ENCODE results near the gene ARF1.
A peak's percentile ranks its signal among the peaks of the same experiment; 100 is the strongest.
"Not testable (repeated sequence)": the region's sequence is repeated elsewhere in the genome, so short reads cannot be mapped to it uniquely, and the experiment has no call there.

Gene ARF1

GRCh38 chr1:228102791-228103620, 20.5 kb downstream of the ARF1 start, which contains the start of gene C1orf35:
Gene C1orf35, minus strand, starts transcription at chr1:228103325. Its CDS starts 98 bp downstream, at chr1:228103227.
- DNase-seq (ENCODE audit: low spot score): peak; percentile 94

GRCh38 chr1:228104526-228105269, 22.2 kb downstream of the ARF1 start:
- peak; percentile 25 for DNase-seq (ENCODE audit: low spot score)

- no peak for DNase-seq (ENCODE audit: low spot score)
Observed at GRCh38 chr1:228105270-228105995, 22.9 kb downstream of the ARF1 start.

GRCh38 chr1:228105996-228106799, 23.7 kb downstream of the ARF1 start:
- DNase-seq (ENCODE audit: low spot score): no peak

- no peak for DNase-seq (ENCODE audit: low spot score)
Observed at GRCh38 chr1:228106800-228107054, 24.2 kb downstream of the ARF1 start.

- no peak for DNase-seq (ENCODE audit: low spot score)
Observed at GRCh38 chr1:228107636-228108035, 25.1 kb downstream of the ARF1 start.

GRCh38 chr1:228108055-228108690, 25.7 kb downstream of the ARF1 start:
- peak; percentile 69 for DNase-seq (ENCODE audit: low spot score)

GRCh38 chr1:228108742-228109072, 26.2 kb downstream of the ARF1 start:
- no peak for DNase-seq (ENCODE audit: low spot score)

- DNase-seq (ENCODE audit: low spot score): peak; percentile 96
Observed at GRCh38 chr1:228109073-228109961, 26.8 kb downstream of the ARF1 start, which contains the start of gene MRPL55. Gene MRPL55, minus strand, starts transcription at chr1:228109299. Its CDS starts 1,039 bp downstream, at chr1:228108260.

- DNase-seq (ENCODE audit: low spot score): no peak
Observed at GRCh38 chr1:228109962-228110488, 27.5 kb downstream of the ARF1 start.

DNA sequence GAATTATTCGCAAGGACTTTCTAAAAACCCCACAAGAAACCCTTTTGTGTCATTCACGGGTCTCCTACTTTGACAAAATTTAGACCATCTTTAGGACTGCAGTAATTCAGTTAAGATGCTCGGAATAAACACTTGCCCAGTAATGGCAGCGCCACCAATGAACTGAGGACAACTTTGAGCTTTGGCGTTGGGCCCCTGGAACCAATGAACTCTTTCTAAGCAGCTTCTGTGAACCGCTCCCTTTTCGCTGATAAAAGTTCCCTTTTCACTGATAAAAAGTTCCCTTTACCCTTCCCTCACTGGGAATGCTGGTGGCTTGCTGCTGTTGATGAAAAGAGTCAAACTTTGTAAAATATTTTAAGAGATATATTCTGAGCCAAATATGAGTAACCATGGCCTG, 28.0 kb downstream of the ARF1 start:
- DNase-seq (ENCODE audit: low spot score): no peak

- not testable (repeated sequence) for DNase-seq (ENCODE audit: low spot score)
Observed at GRCh38 chr1:228111315-228111714, 28.8 kb downstream of the ARF1 start.

- DNase-seq (ENCODE audit: low spot score): no peak
Observed at GRCh38 chr1:228112167-228112566, 29.7 kb downstream of the ARF1 start.

DNA sequence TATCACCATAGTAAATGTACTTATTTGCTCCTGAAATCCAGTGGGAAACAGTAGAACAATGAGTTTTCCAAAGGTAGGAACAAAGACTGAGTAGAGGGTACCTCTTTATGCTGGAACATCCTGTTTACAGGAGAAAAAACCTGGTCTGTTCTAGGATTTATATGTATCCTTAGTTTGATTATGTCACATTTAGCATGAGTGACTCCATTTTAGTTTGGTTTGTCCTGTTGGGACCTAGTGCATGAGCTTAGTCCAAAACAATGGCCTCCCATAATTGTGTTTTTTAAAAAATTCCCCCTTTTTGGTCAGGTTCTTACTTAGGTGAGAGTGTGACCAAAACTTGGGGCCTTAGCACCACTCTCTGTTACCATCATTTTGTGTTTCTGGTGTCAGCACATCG, 30.1 kb downstream of the ARF1 start:
- no peak for DNase-seq (ENCODE audit: low spot score)

- no peak for DNase-seq (ENCODE audit: low spot score)
Observed at GRCh38 chr1:228114827-228115226, 32.3 kb downstream of the ARF1 start.

DNA sequence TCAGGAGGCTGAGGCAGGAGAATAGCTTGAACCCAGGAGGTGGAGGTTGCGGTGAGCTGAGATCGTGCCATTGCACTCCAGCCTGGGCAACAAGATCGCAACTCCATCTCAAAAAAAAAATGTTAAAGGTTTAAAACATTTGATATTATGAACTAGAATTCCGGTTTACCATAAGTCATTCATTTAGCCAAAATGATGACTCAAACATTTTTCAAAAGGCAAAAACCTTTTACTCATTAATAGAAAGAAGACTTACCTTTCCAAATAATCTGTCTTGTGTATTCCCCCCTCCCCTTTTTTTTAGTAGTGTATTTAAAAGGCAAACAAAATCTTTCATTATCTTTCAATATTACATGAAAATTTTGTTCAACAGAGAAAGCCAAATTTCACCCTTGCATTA, 34.8 kb downstream of the ARF1 start:
- no peak for DNase-seq (ENCODE audit: low spot score)

- no peak for DNase-seq (ENCODE audit: low spot score)
Observed at GRCh38 chr1:228118040-228118439, 35.5 kb downstream of the ARF1 start.

- no peak for DNase-seq (ENCODE audit: low spot score)
Observed at GRCh38 chr1:228120351-228120750, 37.8 kb downstream of the ARF1 start.

DNA sequence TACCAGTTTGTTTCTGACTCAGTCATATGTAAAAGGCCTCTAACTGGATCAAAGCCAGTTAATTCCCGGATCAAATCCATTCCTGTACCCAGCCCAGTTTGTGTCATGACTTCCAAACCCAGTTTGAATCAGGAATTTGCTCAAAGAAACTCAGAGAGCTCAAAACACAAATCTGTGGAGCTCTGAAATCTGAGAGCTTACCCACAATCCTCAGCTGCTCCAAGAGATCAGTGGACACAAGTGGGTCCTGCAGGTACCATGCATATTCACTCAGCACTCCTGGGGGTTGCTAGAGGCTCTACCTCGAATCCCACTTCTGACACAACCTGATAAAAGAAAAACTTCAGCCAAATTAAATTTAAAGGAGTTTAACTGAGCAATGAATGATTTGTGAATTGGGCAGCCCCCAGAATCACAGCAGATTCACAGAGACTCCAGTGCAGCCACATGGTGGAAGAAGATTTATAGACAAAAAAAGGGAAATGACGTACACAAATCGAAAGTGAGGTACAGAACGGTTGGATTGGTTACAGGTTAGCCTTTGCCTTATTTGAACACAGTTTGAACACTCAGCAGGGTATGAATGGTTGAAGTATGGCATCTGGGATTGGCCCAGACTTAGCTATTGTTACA, 38.5 kb downstream of the ARF1 start:
- no peak for DNase-seq (ENCODE audit: low spot score)

All from RKO (cell line).